ENCODE data around the gene GALNT15. TPM values are rescaled to one million over a fixed set of nuclear protein-coding genes. Genes with fewer than 3 reads are reported as not detected.

GALNT15 gene
- total RNA-seq, 1 donor from 2014 or later: not detected

- Mint-ChIP-seq H3K4me1 (ENCODE audit: low read depth) (no peaks in the 10 kb centered on the region), H3K4me3 (no peak overlapping the region), H3K27ac (no peak overlapping the region), H3K36me3 (ENCODE audit: low read depth) (no peaks in the 10 kb centered on the region), H3K27me3 (ENCODE audit: insufficient read depth) (peaks cover 7% of the 10 kb centered on the region), H3K9me3 (peaks cover 14% of the 10 kb centered on the region)
- no peak for DNase-seq (ENCODE audit: low spot score)
- intact Hi-C loops (cut with micrococcal nuclease): no loop called here
Measured at GRCh38 chr3:16143861-16144447, 30.5 kb upstream of the GALNT15 start.

DNA sequence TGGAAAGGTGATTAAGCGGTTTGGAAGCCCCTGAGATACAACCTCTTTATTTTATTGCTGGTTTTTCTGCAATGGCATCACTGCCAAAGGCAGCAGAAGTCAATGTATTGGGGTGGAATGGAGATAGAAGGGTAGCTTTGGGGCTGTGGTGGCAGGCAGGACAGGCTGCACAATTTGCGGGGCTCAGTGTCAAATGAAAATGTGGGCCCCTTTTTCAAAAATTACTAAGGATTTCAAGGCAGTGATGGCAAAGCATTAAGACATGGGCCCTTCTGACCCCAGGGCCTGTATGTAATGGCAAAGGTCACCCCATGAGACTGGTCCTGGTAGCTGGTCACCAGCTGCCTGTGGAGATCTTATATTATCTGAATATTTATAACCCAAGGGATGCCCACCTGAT lies 29.3 kb upstream of the GALNT15 start:
- no peak for DNase-seq (ENCODE audit: low spot score)
- Mint-ChIP-seq H3K27ac (no peak overlapping the region), H3K9me3 (peaks cover 17% of the 10 kb centered on the region), H3K36me3 (ENCODE audit: low read depth) (no peaks in the 10 kb centered on the region), H3K4me3 (no peak overlapping the region), H3K4me1 (ENCODE audit: low read depth) (no peaks in the 10 kb centered on the region), H3K27me3 (ENCODE audit: insufficient read depth) (peaks cover 7% of the 10 kb centered on the region)
- intact Hi-C loops (cut with micrococcal nuclease): no loop called here

- peaks cover 17% of the 10 kb centered on the region for H3K9me3 Mint-ChIP-seq
- no peaks in the 10 kb centered on the region for H3K36me3 Mint-ChIP-seq (ENCODE audit: low read depth)
- H3K27ac Mint-ChIP-seq: no peak overlapping the region
- intact Hi-C loops (cut with micrococcal nuclease): no loop called here
- peaks cover 7% of the 10 kb centered on the region for H3K27me3 Mint-ChIP-seq (ENCODE audit: insufficient read depth)
- H3K4me1 Mint-ChIP-seq (ENCODE audit: low read depth): no peaks in the 10 kb centered on the region
- DNase-seq (ENCODE audit: low spot score): no peak
- H3K4me3 Mint-ChIP-seq: no peak overlapping the region
Measured at GRCh38 chr3:16146015-16146730, 28.3 kb upstream of the GALNT15 start.

DNA sequence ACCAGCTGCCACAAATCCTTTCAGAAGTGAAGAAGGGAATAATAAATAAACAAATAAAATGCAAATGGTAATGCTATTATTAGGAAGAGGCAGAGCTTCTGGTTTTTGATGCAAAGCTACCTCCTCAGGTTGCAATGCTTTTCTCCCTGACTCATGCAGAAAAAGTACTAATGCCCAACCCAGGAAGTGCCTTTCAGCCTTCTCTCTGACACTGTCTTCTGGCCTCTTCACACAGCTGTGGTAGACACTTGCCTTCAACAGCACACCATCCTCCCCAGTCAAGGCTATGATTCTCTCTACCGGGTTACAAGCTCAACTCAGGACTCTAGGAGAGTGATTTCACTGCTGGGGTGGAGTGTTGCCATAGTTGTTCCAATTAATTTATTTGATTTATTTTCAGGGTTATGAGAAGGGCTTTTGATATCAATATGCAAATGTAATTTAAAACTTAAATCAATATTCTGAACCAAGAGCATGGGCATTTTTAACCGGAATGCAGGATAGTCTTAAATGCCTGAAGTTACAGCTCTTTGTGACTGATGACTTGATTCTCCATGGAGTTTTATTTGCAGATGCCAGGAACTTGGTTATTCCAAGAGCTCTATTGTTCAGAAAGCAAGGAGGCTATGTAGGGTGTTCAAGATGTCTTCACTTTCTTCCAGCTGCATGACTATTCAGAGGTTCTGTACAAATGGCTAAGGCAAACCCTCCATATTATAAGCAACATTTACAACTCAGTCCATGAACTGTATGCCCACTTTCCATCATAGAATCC lies 27.1 kb upstream of the GALNT15 start:
- Mint-ChIP-seq H3K27me3 (ENCODE audit: insufficient read depth) (peaks cover 7% of the 10 kb centered on the region), H3K27ac (no peak overlapping the region), H3K9me3 (peaks cover 17% of the 10 kb centered on the region), H3K4me1 (ENCODE audit: low read depth) (no peaks in the 10 kb centered on the region), H3K4me3 (no peak overlapping the region), H3K36me3 (ENCODE audit: low read depth) (no peaks in the 10 kb centered on the region)
- no peak for DNase-seq (ENCODE audit: low spot score)
- intact Hi-C loops (cut with micrococcal nuclease): no loop called here

GRCh38 chr3:16148213-16148612 lies 26.3 kb upstream of the GALNT15 start:
- Mint-ChIP-seq H3K4me3 (no peak overlapping the region), H3K27me3 (ENCODE audit: insufficient read depth) (peaks cover 7% of the 10 kb centered on the region), H3K36me3 (ENCODE audit: low read depth) (no peaks in the 10 kb centered on the region), H3K27ac (no peak overlapping the region), H3K4me1 (ENCODE audit: low read depth) (no peaks in the 10 kb centered on the region), H3K9me3 (peaks cover 17% of the 10 kb centered on the region)
- no peak for DNase-seq (ENCODE audit: low spot score)
- intact Hi-C loops (cut with micrococcal nuclease): no loop called here

DNA sequence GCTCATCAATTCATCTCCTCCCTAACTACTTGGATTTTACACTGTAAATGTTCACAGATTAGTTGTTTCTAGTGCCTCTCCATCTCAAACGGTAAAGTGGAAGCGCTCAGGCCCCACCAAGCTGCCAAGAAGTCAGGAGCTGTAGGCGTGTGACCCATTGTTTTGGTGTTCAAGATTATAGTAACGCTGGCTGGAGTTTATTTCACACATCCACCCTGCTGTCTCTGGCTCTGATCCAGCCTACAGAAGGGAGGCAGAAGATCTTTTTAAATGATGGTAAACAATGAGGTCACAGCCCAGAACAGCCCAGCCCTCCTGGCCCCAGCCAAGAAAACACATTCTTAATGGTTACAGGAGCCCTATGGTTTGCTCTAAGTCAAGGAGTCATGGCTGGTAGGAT lies 25.7 kb upstream of the GALNT15 start:
- H3K27me3 Mint-ChIP-seq (ENCODE audit: insufficient read depth): peaks cover 4% of the 10 kb centered on the region
- intact Hi-C loops (cut with micrococcal nuclease): no loop called here
- H3K4me1 Mint-ChIP-seq (ENCODE audit: low read depth): no peaks in the 10 kb centered on the region
- peaks cover 13% of the 10 kb centered on the region for H3K9me3 Mint-ChIP-seq
- no peak overlapping the region for H3K27ac Mint-ChIP-seq
- DNase-seq (ENCODE audit: low spot score): no peak
- H3K4me3 Mint-ChIP-seq: no peak overlapping the region
- no peaks in the 10 kb centered on the region for H3K36me3 Mint-ChIP-seq (ENCODE audit: low read depth)

DNA sequence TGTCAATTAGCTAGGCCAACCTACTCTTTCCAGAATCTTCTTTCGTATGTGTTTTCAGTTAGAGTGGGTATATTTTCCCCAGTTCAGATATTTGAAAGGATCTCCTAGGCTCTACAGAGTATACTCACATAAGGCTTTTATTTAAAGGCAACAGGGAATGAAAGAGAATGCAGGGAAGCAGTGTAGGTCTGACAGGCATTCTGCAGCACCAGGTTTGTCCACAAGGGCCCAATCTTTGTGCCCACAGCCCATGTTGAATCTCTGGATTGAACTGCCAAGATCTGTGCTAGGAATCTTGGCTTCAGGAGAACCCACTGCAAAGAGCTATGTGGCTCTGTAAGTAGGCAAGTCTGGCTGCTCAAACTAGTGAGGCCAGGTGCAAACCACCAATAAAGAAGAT lies 24.2 kb upstream of the GALNT15 start:
- Mint-ChIP-seq H3K4me1 (ENCODE audit: low read depth) (no peaks in the 10 kb centered on the region), H3K9me3 (peaks cover 5% of the 10 kb centered on the region), H3K27me3 (ENCODE audit: insufficient read depth) (peaks cover 2% of the 10 kb centered on the region), H3K36me3 (ENCODE audit: low read depth) (no peaks in the 10 kb centered on the region), H3K27ac (no peak overlapping the region), H3K4me3 (no peak overlapping the region)
- DNase-seq (ENCODE audit: low spot score): no peak
- intact Hi-C loops (cut with micrococcal nuclease): no loop called here

DNA sequence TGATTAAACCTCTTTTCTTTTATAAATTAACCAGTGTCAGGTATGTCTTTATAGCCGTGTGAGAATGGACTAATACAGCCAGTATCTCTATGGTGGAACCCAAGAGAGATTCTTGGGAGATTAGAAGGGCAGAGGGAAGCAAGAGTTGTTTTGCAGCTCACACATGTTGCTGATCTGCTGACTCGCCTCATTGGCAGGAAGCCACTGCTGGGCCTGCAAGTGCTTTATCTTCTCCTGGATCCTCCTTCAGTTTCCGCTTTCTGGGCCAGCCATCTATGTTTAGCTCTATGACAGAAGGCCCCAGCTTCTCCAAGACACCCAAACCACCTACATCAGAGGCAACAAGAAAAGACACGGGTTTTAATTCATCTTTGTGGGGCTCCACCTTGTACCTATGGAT lies 23.4 kb upstream of the GALNT15 start:
- H3K27me3 Mint-ChIP-seq (ENCODE audit: insufficient read depth): peaks cover 2% of the 10 kb centered on the region
- no peak for DNase-seq (ENCODE audit: low spot score)
- peaks cover 5% of the 10 kb centered on the region for H3K9me3 Mint-ChIP-seq
- intact Hi-C loops (cut with micrococcal nuclease): no loop called here
- H3K27ac Mint-ChIP-seq: no peak overlapping the region
- no peaks in the 10 kb centered on the region for H3K36me3 Mint-ChIP-seq (ENCODE audit: low read depth)
- H3K4me1 Mint-ChIP-seq (ENCODE audit: low read depth): no peaks in the 10 kb centered on the region
- H3K4me3 Mint-ChIP-seq: no peak overlapping the region

DNA sequence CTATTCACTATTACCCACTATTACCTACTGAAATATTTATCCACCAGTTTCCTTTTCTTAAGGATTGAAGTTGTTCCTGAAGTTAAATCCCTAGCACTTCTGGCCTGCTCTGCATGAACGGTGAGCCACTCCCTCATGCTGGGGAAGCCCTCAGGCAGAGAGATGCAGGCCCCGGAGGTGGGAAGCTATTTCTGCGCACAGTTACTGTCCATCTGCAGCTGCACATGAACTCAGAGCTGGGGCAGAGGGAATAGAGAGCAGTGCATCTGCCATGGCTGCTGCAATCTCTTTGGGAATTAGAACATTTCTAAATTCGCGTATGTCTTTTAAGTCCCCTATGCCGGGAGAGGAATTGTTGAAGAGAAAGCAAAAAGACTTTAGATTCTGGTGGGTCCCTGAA lies 6.3 kb upstream of the GALNT15 start:
- Mint-ChIP-seq H3K9me3 (no peaks in the 10 kb centered on the region), H3K4me1 (ENCODE audit: low read depth) (no peaks in the 10 kb centered on the region), H3K36me3 (ENCODE audit: low read depth) (no peaks in the 10 kb centered on the region), H3K27ac (no peak overlapping the region), H3K27me3 (ENCODE audit: insufficient read depth) (peaks cover 6% of the 10 kb centered on the region), H3K4me3 (no peak overlapping the region)
- no peak for DNase-seq (ENCODE audit: low spot score)
- intact Hi-C loops (cut with micrococcal nuclease): no loop called here

DNA sequence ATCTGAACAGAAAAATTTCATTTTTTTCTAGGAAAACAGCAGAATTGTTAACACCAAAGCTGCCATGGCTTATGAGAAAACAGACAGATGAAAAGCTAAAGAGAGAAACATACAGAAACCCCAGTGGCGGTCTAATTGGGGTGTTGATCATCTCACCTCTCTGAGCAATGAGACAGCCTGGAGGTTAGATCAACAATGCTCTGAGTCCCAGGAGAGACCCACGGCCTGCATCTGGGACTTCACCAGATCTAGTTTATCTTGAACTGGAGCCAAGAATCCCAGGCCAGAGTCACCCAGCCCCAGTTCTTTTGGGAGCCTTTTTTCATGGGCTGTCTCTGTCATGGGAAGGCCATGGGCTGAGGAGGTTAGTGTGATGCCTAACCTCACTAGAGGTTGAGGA lies 3.5 kb upstream of the GALNT15 start:
- intact Hi-C loops (cut with micrococcal nuclease): no loop called here
- Mint-ChIP-seq H3K36me3 (ENCODE audit: low read depth) (no peaks in the 10 kb centered on the region), H3K27me3 (ENCODE audit: insufficient read depth) (peaks cover 4% of the 10 kb centered on the region), H3K4me1 (ENCODE audit: low read depth) (no peaks in the 10 kb centered on the region), H3K9me3 (no peaks in the 10 kb centered on the region), H3K27ac (no peak overlapping the region), H3K4me3 (no peak overlapping the region)
- no peak for DNase-seq (ENCODE audit: low spot score)

DNA sequence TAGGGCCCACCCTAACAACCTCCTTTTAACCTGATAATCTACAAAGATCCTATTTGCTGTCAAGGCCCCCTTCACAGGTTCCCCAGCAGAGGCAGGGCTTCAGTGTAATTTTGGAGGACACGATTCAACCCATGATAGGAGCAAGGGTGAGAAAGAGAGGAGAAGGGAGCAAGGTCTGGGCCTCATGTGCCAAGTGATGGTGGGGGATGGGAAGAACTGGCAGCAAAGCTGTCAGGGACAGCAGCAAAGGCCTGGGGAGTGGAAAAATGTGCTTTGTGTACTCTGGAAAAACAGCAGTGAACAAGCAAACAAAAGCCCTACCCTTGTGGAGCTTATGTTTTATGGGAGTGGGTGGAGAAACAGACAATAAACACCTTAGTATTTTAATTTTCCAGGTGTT lies 2.7 kb upstream of the GALNT15 start:
- intact Hi-C loops (cut with micrococcal nuclease): no loop called here
- Mint-ChIP-seq H3K9me3 (no peaks in the 10 kb centered on the region), H3K4me1 (ENCODE audit: low read depth) (no peaks in the 10 kb centered on the region), H3K27me3 (ENCODE audit: insufficient read depth) (peaks cover 3% of the 10 kb centered on the region), H3K36me3 (ENCODE audit: low read depth) (no peaks in the 10 kb centered on the region), H3K4me3 (no peak overlapping the region), H3K27ac (no peak overlapping the region)
- DNase-seq (ENCODE audit: low spot score): no peak

DNA sequence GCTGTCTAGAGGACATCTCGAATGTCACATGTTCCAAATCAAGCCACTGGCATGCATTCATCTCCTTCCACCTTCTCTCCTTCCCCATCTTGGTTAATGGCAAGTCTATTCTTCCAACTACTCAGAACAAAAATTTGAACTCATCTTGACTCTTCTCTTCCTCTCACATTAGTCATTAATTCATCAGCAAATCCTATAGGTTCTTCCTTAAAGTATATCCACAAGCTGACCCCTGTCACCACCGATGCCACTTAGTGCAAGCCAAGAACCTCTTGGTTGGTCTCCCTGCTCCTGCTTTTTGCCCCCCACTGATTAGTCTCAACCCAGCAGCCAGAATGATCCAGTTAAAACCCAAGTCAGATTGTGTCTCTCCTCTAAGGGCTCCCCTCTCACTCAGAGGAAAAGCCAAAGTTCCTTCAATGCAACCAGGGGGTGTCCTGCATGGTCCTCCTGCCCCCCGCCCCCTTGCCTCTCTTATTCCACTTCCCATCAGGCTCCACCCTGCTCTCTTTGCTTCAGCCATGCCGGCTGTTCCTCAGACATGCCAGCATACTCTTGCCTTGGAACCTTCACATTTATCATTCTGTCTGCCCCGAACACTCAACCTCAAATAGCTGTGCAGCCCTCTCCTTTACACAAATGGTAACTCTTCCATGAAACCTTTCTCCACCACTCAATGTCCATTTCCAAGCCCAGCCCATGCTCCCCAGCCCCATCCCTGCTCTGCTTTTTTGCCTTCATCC lies 1.0 kb upstream of the GALNT15 start:
- Mint-ChIP-seq H3K27ac (no peak overlapping the region), H3K9me3 (no peaks in the 10 kb centered on the region), H3K27me3 (ENCODE audit: insufficient read depth) (peaks cover 4% of the 10 kb centered on the region), H3K36me3 (ENCODE audit: low read depth) (no peaks in the 10 kb centered on the region), H3K4me3 (no peak overlapping the region), H3K4me1 (ENCODE audit: low read depth) (no peaks in the 10 kb centered on the region)
- DNase-seq (ENCODE audit: low spot score): no peak
- intact Hi-C loops (cut with micrococcal nuclease): no loop called here

DNA sequence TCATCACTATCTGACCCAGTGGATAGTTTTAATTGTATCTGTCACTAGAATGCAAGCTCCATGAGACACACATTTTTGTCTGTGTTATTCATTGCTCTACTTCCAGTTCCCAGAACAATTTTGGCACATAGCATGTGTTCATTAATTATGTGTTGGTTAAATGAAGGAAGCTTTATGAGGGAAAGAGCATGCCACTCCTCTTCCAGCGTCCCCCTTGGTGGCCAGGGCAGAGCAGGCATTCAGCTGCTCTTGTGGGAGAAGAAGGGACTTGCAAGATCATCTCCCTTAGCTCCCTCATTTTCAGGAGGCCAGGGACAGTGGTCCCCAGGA lies 489 bp upstream of the GALNT15 start:
- Mint-ChIP-seq H3K27me3 (ENCODE audit: insufficient read depth) (peaks cover 5% of the 10 kb centered on the region), H3K9me3 (no peaks in the 10 kb centered on the region), H3K4me1 (ENCODE audit: low read depth) (no peaks in the 10 kb centered on the region), H3K4me3 (no peak overlapping the region), H3K36me3 (ENCODE audit: low read depth) (no peaks in the 10 kb centered on the region), H3K27ac (no peak overlapping the region)
- intact Hi-C loops (cut with micrococcal nuclease): no loop called here
- DNase-seq (ENCODE audit: low spot score): no peak

Data from activated T-helper 1 cell treated with anti-CD3 and anti-CD28 coated beads, Interleukin-12 subunit alpha, Interleukin-12 subunit beta, Interleukin-2, Interleukin-4 antibody, amounts not matched to agents 30 ng/mL and 10 ng/mL and 1 ng/mL, durations not matched to agents 14 hours and 24 hours and 36 hours (primary cell).